Fibroblast of lung (primary cell): ENCODE results near the gene NUP93. TPM values are rescaled to one million over a fixed set of nuclear protein-coding genes. Genes with fewer than 3 reads are reported as not detected.

Source experiments
- DNase-seq, 2 donors: peaks; one replicate each; pipeline versions ENCODE4 v3.0.0 to v3.0.0-alpha.2; 2010; ENCODE audit warnings: low read depth in 2 of 2
- H2AFZ ChIP-seq: 2 replicates; pipeline ENCODE4 v1.5.1; 2012; ENCODE audit warnings: low read length, control low read depth, inconsistent platforms
- H3K27ac ChIP-seq: 2 replicates; pipeline ENCODE4 v1.5.1; 2011; ENCODE audit warnings: low read length, control low read depth; ENCODE audit not compliant: insufficient read depth
- H3K27me3 ChIP-seq: 2 replicates; pipeline ENCODE4 v1.5.1; 2011; ENCODE audit warnings: mild to moderate bottlenecking, low read length; ENCODE audit not compliant: control insufficient read depth, insufficient read depth
- H3K36me3 ChIP-seq: 2 replicates; pipeline ENCODE4 v1.5.1; 2011; ENCODE audit warnings: low read length; ENCODE audit not compliant: control insufficient read depth, insufficient read depth
- H3K4me1 ChIP-seq: 2 replicates; pipeline ENCODE4 v1.5.1; 2011; ENCODE audit warnings: low read length; ENCODE audit not compliant: control insufficient read depth, insufficient read depth; ENCODE audit errors: extremely low read depth
- H3K4me2 ChIP-seq: 2 replicates; pipeline ENCODE4 v1.5.1; 2011; ENCODE audit warnings: low read length, control low read depth; ENCODE audit not compliant: insufficient read depth; ENCODE audit errors: extremely low read depth
- H3K4me3 ChIP-seq, 4 experiments: fragments of 200-600 bp in 1 of 4; sonication (generic) in 1 of 4; replicated peaks in 1 of 4; 2 replicates each; pipeline ENCODE4 v1.5.1; 2011 to 2016; ENCODE audit warnings: low read length in 4 of 4, low read depth in 3 of 4, mild to moderate bottlenecking in 3 of 4, control low read depth in 2 of 4, inconsistent platforms in 1 of 4, mixed read lengths in 1 of 4; ENCODE audit not compliant: insufficient read depth in 1 of 4; ENCODE audit errors: control extremely low read depth in 1 of 4
- H3K79me2 ChIP-seq: 2 replicates; pipeline ENCODE4 v1.5.1; 2012; ENCODE audit warnings: mild to moderate bottlenecking, low read length, inconsistent platforms; ENCODE audit not compliant: control insufficient read depth, insufficient read depth
- H3K9ac ChIP-seq: 2 replicates; pipeline ENCODE4 v1.5.1; 2011; ENCODE audit warnings: mild to moderate bottlenecking, low read length, control low read depth; ENCODE audit not compliant: insufficient read depth
- H3K9me3 ChIP-seq: 2 replicates; pipeline ENCODE4 v1.5.1; 2012; ENCODE audit warnings: low read depth, low read length; ENCODE audit not compliant: control insufficient read depth, insufficient read depth
- H4K20me1 ChIP-seq: 2 replicates; pipeline ENCODE4 v1.5.1; 2011; ENCODE audit warnings: low read length; ENCODE audit not compliant: control insufficient read depth, insufficient read depth; ENCODE audit errors: extremely low read depth
- CTCF ChIP-seq, 2 donors: IDR thresholded peaks in 1 of 2; conservative IDR thresholded peaks in 1 of 2; 1 replicate in 1 of 2; 2 replicates in 1 of 2; pipeline ENCODE4 v1.5.1; 2011 to 2012; ENCODE audit warnings: low read length in 2 of 2, control low read depth in 1 of 2, inconsistent platforms in 1 of 2, low read depth in 1 of 2, mild to moderate bottlenecking in 1 of 2
- EZH2 ChIP-seq: IDR thresholded peaks from 2 replicates; pipeline ENCODE4 v1.5.1; 2012; ENCODE audit warnings: low read length, control low read depth, mild to moderate bottlenecking; ENCODE audit errors: missing control alignments
- polyA plus RNA-seq, 2 donors: library from polyadenylated mRNA; depleted of rRNA in 1 of 2; stranded (reverse) in 1 of 2; unstranded in 1 of 2; fragments of >200 nt; gene quantifications; 2 replicates each; pipeline ENCODE4 v1.2.1, GENCODE V29; 2011 to 2012; ENCODE audit warnings: missing spikeins in 1 of 2
- total RNA-seq: library from RNA; depleted of rRNA; stranded (reverse); fragments of >200 nt; gene quantifications from 2 replicates; pipeline ENCODE4 v1.2.1, GENCODE V29; 2014

Gene NUP93
- total and polyA plus RNA-seq, 2 donors (not counting 1 experiment from before 2014, with no cell fraction given), result 37.6 to 42.9 TPM

DNA sequence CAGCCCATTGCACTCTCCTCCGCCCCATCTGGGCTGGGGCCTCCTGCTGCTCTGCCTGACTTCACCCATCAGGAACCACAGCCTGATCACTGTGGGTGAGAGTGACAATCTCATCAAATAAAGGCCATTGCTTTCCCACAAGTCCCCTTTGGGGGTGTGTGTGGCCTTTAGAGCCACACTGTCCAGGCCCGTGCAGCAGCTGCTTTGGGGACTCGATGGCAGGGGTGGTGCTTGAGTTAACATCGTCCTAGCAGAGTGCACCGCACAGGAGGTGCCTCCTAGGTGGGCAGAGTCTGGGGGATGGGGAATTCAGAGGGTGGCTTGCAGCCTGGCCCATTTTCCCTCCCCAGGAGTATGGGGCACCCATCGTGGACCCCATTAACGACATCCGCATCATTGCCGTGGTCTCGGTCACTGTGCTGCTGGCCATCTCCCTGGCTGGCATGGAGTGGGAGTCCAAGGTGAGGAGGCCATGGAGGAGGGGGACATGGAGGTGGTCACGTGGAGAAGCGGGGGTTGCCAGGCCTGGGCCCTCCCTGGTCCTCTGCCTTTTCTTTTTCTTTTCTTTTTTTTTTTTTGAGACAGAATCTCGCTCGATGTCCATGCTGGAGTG is 140.5 kb downstream of the NUP93 start:
- H3K36me3 ChIP-seq, result no peaks in the 10 kb centered on the region
- H2AFZ ChIP-seq, result no peak overlapping the region
- H3K9me3 ChIP-seq, result no peaks in the 10 kb centered on the region
- no peak for DNase-seq
- H3K79me2 ChIP-seq, result no peaks in the 10 kb centered on the region
- no peaks in the 10 kb centered on the region for H3K27me3 ChIP-seq
- no peak overlapping the region for H3K9ac ChIP-seq
- no peak overlapping the region for H3K4me3 ChIP-seq
- TF ChIP-seq EZH2 (no peak), CTCF (conservative IDR thresholded peaks at IDR 0.05 in 1 of 2, IDR thresholded peaks at IDR 0.05 in 1 of 2; ENCODE audit: low read depth in 1 of 2, low read length in 2 of 2) (no peak)
- H4K20me1 ChIP-seq, result no peaks in the 10 kb centered on the region
- no peak overlapping the region for H3K4me2 ChIP-seq
- H3K27ac ChIP-seq, result no peak overlapping the region
- H3K4me1 ChIP-seq, result no peaks in the 10 kb centered on the region

DNA sequence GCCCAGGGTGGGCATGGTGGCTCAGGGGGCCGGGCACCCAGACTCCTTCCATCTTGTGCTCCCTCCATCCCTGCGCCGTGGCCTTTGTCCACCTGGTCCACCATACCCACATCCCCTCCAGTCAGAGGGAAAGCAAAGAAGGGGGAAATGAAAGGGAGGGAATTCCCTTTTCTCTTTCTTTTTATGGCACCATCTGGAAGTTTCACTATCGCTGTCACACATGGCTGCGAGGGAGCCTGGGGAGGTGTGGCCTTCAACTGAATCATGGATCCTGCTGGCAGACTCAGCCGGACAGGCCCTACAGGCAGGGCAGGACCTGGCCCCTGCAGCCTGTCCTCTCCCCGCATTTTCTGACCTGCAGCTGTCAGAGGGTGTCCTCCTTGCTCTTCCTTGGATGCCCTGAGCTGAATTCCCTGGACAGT is 141.3 kb downstream of the NUP93 start:
- Histone ChIP-seq H3K27ac (no peak overlapping the region), H3K4me2 (no peak overlapping the region), H2AFZ (peak overlapping the region; percentile 1)

DNA sequence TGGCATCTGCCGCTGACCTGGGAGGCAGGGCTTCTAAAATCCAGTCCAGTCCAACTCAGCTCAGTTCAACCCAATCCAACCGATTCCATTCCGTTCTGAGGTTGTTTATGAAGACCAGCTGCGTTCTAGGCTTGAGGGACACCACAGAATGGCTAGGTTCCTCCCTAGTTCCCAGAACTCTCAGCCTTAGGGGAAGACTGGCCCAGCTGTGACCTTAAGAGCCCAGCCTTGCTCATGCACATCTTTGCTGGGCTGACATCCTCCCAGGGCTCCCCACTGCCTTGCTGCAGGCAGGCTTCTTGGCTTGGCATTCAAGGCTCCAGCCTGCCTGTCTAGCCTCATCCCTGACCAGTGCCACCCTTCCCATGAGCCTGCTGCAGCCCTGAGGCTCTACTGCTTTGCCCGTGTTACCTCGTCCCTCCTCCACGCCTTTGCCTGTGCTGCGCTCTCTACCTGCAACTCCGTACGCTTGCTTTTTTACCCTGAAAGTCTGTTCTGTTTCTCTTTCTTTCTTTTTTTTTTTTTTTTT is 143.0 kb downstream of the NUP93 start:
- Histone ChIP-seq H3K36me3 (no peaks in the 10 kb centered on the region), H3K4me2 (no peak overlapping the region)

More for the DNA sequence above, 141.3 kb downstream of the NUP93 start:
- no peaks in the 10 kb centered on the region for H3K27me3 ChIP-seq
- no peak overlapping the region for H3K4me3 ChIP-seq
- H3K79me2 ChIP-seq, result no peaks in the 10 kb centered on the region
- DNase-seq, result peak; percentile 27 to 33
- no peaks in the 10 kb centered on the region for H3K9me3 ChIP-seq
- no peak for TF ChIP-seq EZH2
- TF ChIP-seq CTCF (conservative IDR thresholded peaks at IDR 0.05 in 1 of 2, IDR thresholded peaks at IDR 0.05 in 1 of 2; ENCODE audit: low read depth in 1 of 2, low read length in 2 of 2), result no peak
- H3K36me3 ChIP-seq, result no peaks in the 10 kb centered on the region
- H3K9ac ChIP-seq, result no peak overlapping the region
- H3K4me1 ChIP-seq, result no peaks in the 10 kb centered on the region
- H4K20me1 ChIP-seq, result no peaks in the 10 kb centered on the region

More for the DNA sequence above, 143.0 kb downstream of the NUP93 start:
- no peak for DNase-seq
- H4K20me1 ChIP-seq, result no peaks in the 10 kb centered on the region
- H3K27me3 ChIP-seq, result no peaks in the 10 kb centered on the region
- no peaks in the 10 kb centered on the region for H3K79me2 ChIP-seq
- no peak overlapping the region for H2AFZ ChIP-seq
- no peak overlapping the region for H3K4me3 ChIP-seq
- H3K27ac ChIP-seq, result no peak overlapping the region
- no peak overlapping the region for H3K9ac ChIP-seq
- H3K4me1 ChIP-seq, result no peaks in the 10 kb centered on the region
- H3K9me3 ChIP-seq, result no peaks in the 10 kb centered on the region
- TF ChIP-seq CTCF (conservative IDR thresholded peaks at IDR 0.05 in 1 of 2, IDR thresholded peaks at IDR 0.05 in 1 of 2; ENCODE audit: low read depth in 1 of 2, low read length in 2 of 2) (no peak), EZH2 (no peak)
